Adipocyte (in vitro differentiated cells): ENCODE data around the gene CHRNA9.

Experiments used
- DNase-seq: peaks from one replicate; pipeline ENCODE4 v3.0.0-alpha.2; 2015; ENCODE audit warnings: low read depth
- H3K27me3 ChIP-seq: replicated peaks from 2 replicates; pipeline ENCODE4 v1.7.0; 2013; ENCODE audit warnings: mild to moderate bottlenecking, low read length, moderate library complexity; ENCODE audit not compliant: control insufficient read depth, insufficient read depth
- H3K36me3 ChIP-seq: 2 replicates; pipeline ENCODE4 v1.7.0; 2013; ENCODE audit warnings: low read length, mild to moderate bottlenecking, moderate library complexity; ENCODE audit not compliant: control insufficient read depth, insufficient read depth, severe bottlenecking
- H3K4me1 ChIP-seq: 2 replicates; pipeline ENCODE4 v1.7.0; 2013; ENCODE audit warnings: mild to moderate bottlenecking, low read length, moderate library complexity; ENCODE audit not compliant: control insufficient read depth, insufficient read depth
- H3K4me3 ChIP-seq: 2 replicates; pipeline ENCODE4 v1.7.0; 2013; ENCODE audit warnings: mild to moderate bottlenecking, low read length, moderate library complexity
- H3K9ac ChIP-seq: 2 replicates; pipeline ENCODE4 v1.7.0; 2013; ENCODE audit warnings: mild to moderate bottlenecking, low read length, moderate library complexity
- H3K9me3 ChIP-seq: 2 replicates; pipeline ENCODE4 v1.7.0; 2013; ENCODE audit warnings: mild to moderate bottlenecking, low read length, moderate library complexity; ENCODE audit not compliant: control insufficient read depth

Gene CHRNA9

GRCh38 chr4:40327340-40327739 is 7.8 kb upstream of the CHRNA9 start:
- H3K9ac ChIP-seq: no peak overlapping the region
- no peaks in the 10 kb centered on the region for H3K9me3 ChIP-seq
- H3K4me3 ChIP-seq: no peak overlapping the region
- no peaks in the 10 kb centered on the region for H3K36me3 ChIP-seq
- peak; percentile 59 for DNase-seq
- no peaks in the 10 kb centered on the region for H3K27me3 ChIP-seq
- H3K4me1 ChIP-seq: peaks cover 15% of the 10 kb centered on the region

- no peaks in the 10 kb centered on the region for H3K9me3 ChIP-seq
- no peak for DNase-seq
- no peak overlapping the region for H3K4me3 ChIP-seq
- peaks cover 15% of the 10 kb centered on the region for H3K4me1 ChIP-seq
- H3K27me3 ChIP-seq: no peaks in the 10 kb centered on the region
- H3K9ac ChIP-seq: no peak overlapping the region
- no peaks in the 10 kb centered on the region for H3K36me3 ChIP-seq
Measured at GRCh38 chr4:40328383-40328782, 6.8 kb upstream of the CHRNA9 start.

DNA sequence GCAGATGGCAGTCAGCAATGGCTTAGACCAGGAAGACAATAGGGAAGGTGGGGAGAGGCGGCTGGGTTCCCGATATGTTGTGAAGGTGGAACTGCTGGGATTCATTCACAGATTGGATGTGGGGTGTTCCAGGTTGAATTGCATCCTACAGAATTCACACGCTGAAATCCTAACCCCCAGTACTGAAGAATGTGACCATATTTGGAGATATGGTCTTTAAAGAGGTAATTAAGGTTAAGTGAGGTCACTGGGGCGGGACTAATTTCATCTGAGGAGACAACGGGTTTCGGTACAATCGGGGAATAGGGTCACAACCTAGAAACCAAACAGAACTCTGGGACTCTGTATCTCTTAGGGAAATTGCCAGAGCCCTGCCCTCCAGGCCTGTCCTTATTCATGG is 5.3 kb upstream of the CHRNA9 start:
- no peak overlapping the region for H3K4me3 ChIP-seq
- no peak for DNase-seq
- no peaks in the 10 kb centered on the region for H3K36me3 ChIP-seq
- no peak overlapping the region for H3K9ac ChIP-seq
- H3K27me3 ChIP-seq: no peaks in the 10 kb centered on the region
- no peaks in the 10 kb centered on the region for H3K9me3 ChIP-seq
- peaks cover 27% of the 10 kb centered on the region for H3K4me1 ChIP-seq

GRCh38 chr4:40330536-40330935 is 4.6 kb upstream of the CHRNA9 start:
- no peaks in the 10 kb centered on the region for H3K27me3 ChIP-seq
- no peaks in the 10 kb centered on the region for H3K36me3 ChIP-seq
- no peaks in the 10 kb centered on the region for H3K9me3 ChIP-seq
- no peak overlapping the region for H3K9ac ChIP-seq
- H3K4me1 ChIP-seq: peaks cover 32% of the 10 kb centered on the region
- no peak overlapping the region for H3K4me3 ChIP-seq
- DNase-seq: no peak

- Histone ChIP-seq H3K9me3 (no peaks in the 10 kb centered on the region), H3K4me3 (no peak overlapping the region), H3K36me3 (no peaks in the 10 kb centered on the region), H3K9ac (no peak overlapping the region), H3K27me3 (no peaks in the 10 kb centered on the region), H3K4me1 (peaks cover 32% of the 10 kb centered on the region)
- no peak for DNase-seq
Measured at GRCh38 chr4:40331101-40331745, 3.9 kb upstream of the CHRNA9 start.

DNA sequence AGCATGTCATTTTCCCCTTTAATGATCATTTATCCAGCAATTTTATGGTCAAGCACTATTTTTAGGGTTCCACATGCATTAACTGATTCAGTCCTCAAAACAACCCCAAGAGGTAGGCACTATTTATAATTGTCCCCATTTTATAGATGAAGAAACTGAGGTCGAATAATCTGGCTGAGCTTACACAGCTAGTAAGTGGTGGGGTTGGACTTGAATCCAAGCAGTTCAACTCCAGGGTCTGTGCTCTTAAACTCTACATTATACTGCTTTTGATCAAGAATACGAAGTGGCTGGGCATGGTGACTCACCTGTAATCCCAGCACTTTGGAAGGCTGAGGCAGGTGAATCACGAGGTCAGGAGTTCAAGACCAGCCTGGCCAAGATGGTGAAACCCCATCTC is 3.2 kb upstream of the CHRNA9 start:
- Histone ChIP-seq H3K4me1 (peaks cover 32% of the 10 kb centered on the region), H3K9me3 (no peaks in the 10 kb centered on the region), H3K4me3 (no peak overlapping the region), H3K36me3 (no peaks in the 10 kb centered on the region), H3K27me3 (no peaks in the 10 kb centered on the region), H3K9ac (no peak overlapping the region)
- no peak for DNase-seq

DNA sequence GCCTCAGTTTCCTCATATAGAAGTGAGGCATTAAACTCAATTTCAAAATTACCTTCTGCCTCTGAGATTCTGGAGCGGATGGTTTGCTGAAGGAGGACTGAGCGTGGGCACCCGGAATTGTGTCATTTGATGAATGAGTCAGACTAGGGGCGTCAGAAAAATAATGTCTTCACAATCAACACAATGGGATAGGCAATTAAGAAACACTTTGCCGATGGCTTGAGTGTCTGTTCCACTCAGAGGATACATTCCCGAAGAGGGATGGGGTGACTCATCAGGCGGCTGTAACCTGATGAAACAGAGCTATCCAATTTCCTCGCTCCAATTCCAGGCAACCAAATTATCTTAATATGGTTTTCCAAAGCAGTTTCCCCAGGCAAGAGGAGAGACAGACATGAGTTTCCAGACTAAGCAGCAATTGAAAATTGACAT is 1.2 kb upstream of the CHRNA9 start:
- Histone ChIP-seq H3K9me3 (no peaks in the 10 kb centered on the region), H3K27me3 (no peaks in the 10 kb centered on the region), H3K36me3 (no peaks in the 10 kb centered on the region), H3K9ac (no peak overlapping the region), H3K4me3 (no peak overlapping the region), H3K4me1 (peaks cover 24% of the 10 kb centered on the region)
- peak; percentile 92 for DNase-seq

DNA sequence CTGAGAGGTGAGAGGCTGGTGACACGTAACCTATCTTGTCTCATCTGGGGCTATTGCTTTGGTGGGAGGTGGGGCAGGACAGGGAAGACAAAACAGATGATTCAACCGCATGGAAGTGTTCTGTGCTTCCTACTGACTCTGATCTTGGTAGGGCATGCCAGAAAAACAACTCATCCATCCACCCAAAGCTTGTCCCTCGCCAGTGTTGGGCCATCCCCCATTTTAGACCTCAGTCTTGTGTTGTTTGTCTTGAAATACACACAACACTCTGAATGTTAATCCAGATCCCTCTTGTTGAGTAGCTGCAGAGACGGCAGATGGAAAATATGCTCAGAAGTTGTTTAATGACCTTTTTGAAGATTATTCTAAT is 377 bp downstream of the CHRNA9 start:
- H3K4me1 ChIP-seq: peaks cover 24% of the 10 kb centered on the region
- H3K4me3 ChIP-seq: no peak overlapping the region
- H3K27me3 ChIP-seq: no peaks in the 10 kb centered on the region
- no peak for DNase-seq
- no peaks in the 10 kb centered on the region for H3K36me3 ChIP-seq
- H3K9me3 ChIP-seq: no peaks in the 10 kb centered on the region
- H3K9ac ChIP-seq: no peak overlapping the region

DNA sequence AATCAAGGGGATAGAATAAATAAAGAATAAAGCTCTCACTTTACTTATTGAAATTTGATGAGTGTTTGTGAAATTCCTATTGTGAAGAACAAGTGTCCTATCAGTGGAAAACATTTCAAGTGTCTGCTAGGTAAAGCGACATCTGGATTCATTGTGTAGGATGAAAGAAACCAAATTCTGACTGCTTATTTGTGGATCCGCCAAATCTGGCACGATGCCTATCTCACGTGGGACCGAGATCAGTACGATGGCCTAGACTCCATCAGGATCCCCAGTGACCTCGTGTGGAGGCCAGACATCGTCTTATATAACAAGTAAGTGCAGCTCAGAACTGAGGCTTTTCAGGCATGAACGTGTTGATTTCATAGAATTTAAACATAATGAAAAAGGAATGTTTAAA is 1.9 kb downstream of the CHRNA9 start:
- Histone ChIP-seq H3K4me3 (no peak overlapping the region), H3K27me3 (no peaks in the 10 kb centered on the region), H3K9ac (no peak overlapping the region), H3K4me1 (peaks cover 17% of the 10 kb centered on the region), H3K36me3 (no peaks in the 10 kb centered on the region), H3K9me3 (no peaks in the 10 kb centered on the region)
- no peak for DNase-seq

GRCh38 chr4:40337523-40337922 is 2.4 kb downstream of the CHRNA9 start:
- no peak overlapping the region for H3K9ac ChIP-seq
- no peak for DNase-seq
- H3K4me1 ChIP-seq: peaks cover 17% of the 10 kb centered on the region
- no peaks in the 10 kb centered on the region for H3K27me3 ChIP-seq
- no peaks in the 10 kb centered on the region for H3K36me3 ChIP-seq
- no peak overlapping the region for H3K4me3 ChIP-seq
- no peaks in the 10 kb centered on the region for H3K9me3 ChIP-seq

DNA sequence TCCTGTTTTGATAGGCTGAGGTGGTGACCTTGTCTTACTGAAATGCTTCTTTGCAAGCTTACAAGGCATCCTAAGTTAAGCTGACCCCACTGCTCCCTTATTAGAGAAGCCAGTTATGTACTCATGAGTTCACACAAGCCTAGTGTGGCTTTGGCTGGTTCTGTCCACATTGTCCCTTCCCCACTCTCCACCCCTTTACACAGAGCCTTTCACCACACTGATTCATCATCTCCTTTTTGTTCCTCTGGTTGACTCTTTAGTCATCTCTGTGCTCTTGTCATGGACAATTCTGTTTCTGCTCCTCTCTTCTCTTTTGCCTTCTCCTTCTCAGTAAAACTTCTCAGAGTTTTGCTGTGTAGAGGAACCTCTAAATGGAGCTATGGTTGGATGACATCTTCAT is 4.9 kb downstream of the CHRNA9 start:
- Histone ChIP-seq H3K27me3 (peaks cover 5% of the 10 kb centered on the region), H3K4me1 (peaks cover 3% of the 10 kb centered on the region), H3K9me3 (peaks cover 5% of the 10 kb centered on the region), H3K9ac (no peak overlapping the region), H3K4me3 (no peak overlapping the region), H3K36me3 (no peaks in the 10 kb centered on the region)
- no peak for DNase-seq

GRCh38 chr4:40347472-40347871 is 12.3 kb downstream of the CHRNA9 start:
- Histone ChIP-seq H3K9me3 (peaks cover 5% of the 10 kb centered on the region), H3K4me3 (no peak overlapping the region), H3K4me1 (no peaks in the 10 kb centered on the region), H3K36me3 (no peaks in the 10 kb centered on the region), H3K9ac (no peak overlapping the region), H3K27me3 (peaks cover 5% of the 10 kb centered on the region)
- DNase-seq: no peak
